ENCODE results near the gene SHB. TPM values are rescaled to one million over a fixed set of nuclear protein-coding genes. Genes with fewer than 3 reads are reported as not detected.
A peak's percentile ranks its signal among the peaks of the same experiment; 100 is the strongest.

The SHB gene
- total and polyA plus RNA-seq, 10 donors, result 1.2 to 20.5 (median 7.1) TPM

DNA sequence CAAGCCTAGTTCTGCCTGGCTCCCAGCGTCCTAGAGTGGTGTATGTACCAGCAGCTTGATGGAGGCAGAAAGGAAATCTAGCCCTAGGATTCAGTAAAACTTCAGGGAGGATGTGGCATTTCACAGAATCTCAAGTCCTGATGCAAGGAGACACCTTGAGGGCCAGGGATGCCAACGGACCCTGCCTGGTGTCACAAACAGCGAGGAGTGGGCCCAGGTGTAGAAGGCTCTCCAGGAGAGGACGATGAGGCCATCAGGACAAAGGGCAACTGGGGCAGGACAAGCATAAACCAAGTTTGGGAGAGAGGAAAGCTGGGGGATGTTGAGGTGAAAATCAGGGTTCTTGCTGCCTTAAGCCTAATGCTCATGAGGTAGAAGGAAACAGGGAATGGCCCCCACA is 83.0 kb downstream of the SHB start:
- H3K4me1 ChIP-seq, result peaks cover 0 to 19% (median 11%) of the 10 kb centered on the region in 6 donors
- H3K27me3 ChIP-seq (replicated peaks in 1 of 7), result no peaks in the 10 kb centered on the region
- no peaks in the 10 kb centered on the region for H3K36me3 ChIP-seq
- DNase-seq, result no peak
- no peaks in the 10 kb centered on the region for H3K9me3 ChIP-seq
- 78 to 90% (median 86%) methylated on average over 4 of the region's 4 CpGs for WGBS, 5 donors
- intact Hi-C loops (cut with DNase I; ENCODE audit: low total_unique reads), result no loop called here
- no peak overlapping the region for H3K4me3 ChIP-seq
- TF ChIP-seq POLR2A (IDR thresholded peaks at IDR 0.05) (no peak), POLR2AphosphoS5 (IDR thresholded peaks at IDR 0.05) (no peak)
- TF ChIP-seq, protein P1, sequence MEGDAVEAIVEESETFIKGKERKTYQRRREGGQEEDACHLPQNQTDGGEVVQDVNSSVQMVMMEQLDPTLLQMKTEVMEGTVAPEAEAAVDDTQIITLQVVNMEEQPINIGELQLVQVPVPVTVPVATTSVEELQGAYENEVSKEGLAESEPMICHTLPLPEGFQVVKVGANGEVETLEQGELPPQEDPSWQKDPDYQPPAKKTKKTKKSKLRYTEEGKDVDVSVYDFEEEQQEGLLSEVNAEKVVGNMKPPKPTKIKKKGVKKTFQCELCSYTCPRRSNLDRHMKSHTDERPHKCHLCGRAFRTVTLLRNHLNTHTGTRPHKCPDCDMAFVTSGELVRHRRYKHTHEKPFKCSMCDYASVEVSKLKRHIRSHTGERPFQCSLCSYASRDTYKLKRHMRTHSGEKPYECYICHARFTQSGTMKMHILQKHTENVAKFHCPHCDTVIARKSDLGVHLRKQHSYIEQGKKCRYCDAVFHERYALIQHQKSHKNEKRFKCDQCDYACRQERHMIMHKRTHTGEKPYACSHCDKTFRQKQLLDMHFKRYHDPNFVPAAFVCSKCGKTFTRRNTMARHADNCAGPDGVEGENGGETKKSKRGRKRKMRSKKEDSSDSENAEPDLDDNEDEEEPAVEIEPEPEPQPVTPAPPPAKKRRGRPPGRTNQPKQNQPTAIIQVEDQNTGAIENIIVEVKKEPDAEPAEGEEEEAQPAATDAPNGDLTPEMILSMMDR (IDR thresholded peaks at IDR 0.05 in 8 of 11, conservative IDR thresholded peaks at IDR 0.05 in 3 of 11), result no peak
- no peak overlapping the region for H3K27ac ChIP-seq

DNA sequence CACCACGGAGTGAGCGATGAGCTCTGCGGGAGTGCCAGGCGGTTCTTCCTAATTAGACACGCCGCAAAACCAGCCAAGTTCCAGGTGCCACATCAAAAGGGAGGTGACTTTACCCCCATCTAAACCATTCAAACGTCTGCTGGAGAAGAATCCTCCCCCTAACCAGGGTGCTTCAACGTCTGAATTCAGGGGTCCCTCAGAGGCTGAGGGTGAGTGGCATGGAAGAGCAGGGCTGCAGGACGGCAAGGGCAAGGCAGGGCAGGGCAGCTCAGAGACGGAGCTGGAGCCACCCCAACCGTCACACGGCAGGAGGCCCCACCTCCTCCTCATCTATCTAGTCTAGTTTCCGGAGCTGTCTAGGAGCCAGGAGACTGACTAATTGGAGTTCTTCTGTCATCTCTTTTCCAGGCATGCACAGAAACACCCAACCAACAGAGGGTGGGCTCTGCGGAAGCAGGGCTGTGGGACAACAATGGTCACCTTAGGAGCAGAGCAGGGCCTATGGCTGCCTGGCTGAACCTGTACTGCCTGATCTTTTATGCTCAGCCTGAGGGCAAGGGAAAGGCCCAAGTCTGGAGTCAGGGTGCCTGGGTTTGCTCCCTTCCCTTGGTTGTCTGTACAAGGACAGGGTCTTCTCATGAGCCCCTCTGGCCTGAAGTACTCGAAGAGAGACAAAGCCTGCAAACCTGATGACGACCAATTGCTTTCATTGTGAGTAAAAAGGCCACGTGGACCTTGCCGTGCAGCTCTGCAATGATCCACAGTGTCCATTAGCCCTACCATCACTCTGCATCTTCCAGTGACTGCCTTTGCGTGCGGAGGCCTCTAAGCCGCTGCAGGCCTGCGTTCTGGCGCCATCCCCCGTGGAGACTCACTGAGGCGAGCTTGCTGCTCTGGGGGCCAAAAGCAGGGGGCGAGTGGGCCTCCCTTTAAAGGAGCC is 84.1 kb downstream of the SHB start:
- Histone ChIP-seq H3K4me1 (peaks cover 0 to 19% (median 11%) of the 10 kb centered on the region in 6 donors), H3K36me3 (no peaks in the 10 kb centered on the region), H3K9me3 (no peaks in the 10 kb centered on the region), H3K27ac (no peak overlapping the region), H3K4me3 (no peak overlapping the region), H3K27me3 (replicated peaks in 1 of 7) (no peaks in the 10 kb centered on the region)
- TF ChIP-seq, protein P1 (IDR thresholded peaks at IDR 0.05 in 8 of 11, conservative IDR thresholded peaks at IDR 0.05 in 3 of 11), result no peak
- TF ChIP-seq POLR2A (IDR thresholded peaks at IDR 0.05), result no peak
- no peak for TF ChIP-seq POLR2AphosphoS5 (IDR thresholded peaks at IDR 0.05)
- intact Hi-C loops (cut with DNase I; ENCODE audit: low total_unique reads), result no loop called here
- DNase-seq, result peak; percentile 47
- WGBS, 5 donors, result 68 to 79% (median 75%) methylated on average over 23 to 26 of the region's 26 CpGs

- DNase-seq, result no peak
- H3K36me3 ChIP-seq, result no peaks in the 10 kb centered on the region
- no peak overlapping the region for H3K4me3 ChIP-seq
- H3K27me3 ChIP-seq (replicated peaks in 1 of 7), result no peaks in the 10 kb centered on the region
- TF ChIP-seq POLR2A (IDR thresholded peaks at IDR 0.05) (no peak), POLR2AphosphoS5 (IDR thresholded peaks at IDR 0.05) (no peak)
- TF ChIP-seq, protein P1 (IDR thresholded peaks at IDR 0.05 in 8 of 11, conservative IDR thresholded peaks at IDR 0.05 in 3 of 11), result no peak
- H3K4me1 ChIP-seq, result peaks cover 0 to 19% (median 11%) of the 10 kb centered on the region in 6 donors
- no peak overlapping the region for H3K27ac ChIP-seq
- 87 to 95% (median 89%) methylated on average over 5 of the region's 5 CpGs for WGBS, 5 donors
- H3K9me3 ChIP-seq, result no peaks in the 10 kb centered on the region
- intact Hi-C loops (cut with DNase I; ENCODE audit: low total_unique reads), result no loop called here
Observed at GRCh38 chr9:37984278-37984671, 84.8 kb downstream of the SHB start.

- no peak overlapping the region for H3K4me3 ChIP-seq
- no peak overlapping the region for H3K27ac ChIP-seq
- H3K36me3 ChIP-seq, result no peaks in the 10 kb centered on the region
- H3K27me3 ChIP-seq (replicated peaks in 1 of 7), result no peaks in the 10 kb centered on the region
- no peak for DNase-seq
- TF ChIP-seq, protein P1 (IDR thresholded peaks at IDR 0.05 in 8 of 11, conservative IDR thresholded peaks at IDR 0.05 in 3 of 11), result no peak
- TF ChIP-seq POLR2AphosphoS5 (IDR thresholded peaks at IDR 0.05), result no peak
- TF ChIP-seq POLR2A (IDR thresholded peaks at IDR 0.05), result no peak
- peaks cover 0 to 19% (median 11%) of the 10 kb centered on the region in 6 donors for H3K4me1 ChIP-seq
- intact Hi-C loops (cut with DNase I; ENCODE audit: low total_unique reads), result no loop called here
- 82 to 91% (median 87%) methylated on average over 10 to 12 of the region's 12 CpGs for WGBS, 5 donors
- no peaks in the 10 kb centered on the region for H3K9me3 ChIP-seq
Observed at GRCh38 chr9:37983381-37984067, 85.5 kb downstream of the SHB start.
